GM12878 (cell line): ENCODE data around the gene TFF1. TPM values are rescaled to one million over a fixed set of nuclear protein-coding genes. Genes with fewer than 3 reads are reported as not detected.

Source experiments
- ATAC-seq: fragments of 200-7000 bp; cut with Tn5 transposase; 3 replicates; pipeline ENCODE4 v1.9.1; 2020; ENCODE audit warnings: mild to moderate bottlenecking, moderate library complexity
- BruUV-seq: library from RNA; stranded (reverse); fragments of 400-500 nt; replicated peaks from 2 replicates; lab custom pipeline; 2021; lab: Mats Ljungman, UMichigan
- CTCF ChIA-PET: fragments of 300-600 bp; sonication (Branson Sonifier 250); formaldehyde crosslinking; extraction: SDS; loops from one replicate; lab custom pipeline; 2021; ENCODE audit warnings: inconsistent platforms; lab: Yijun Ruan, JAX
- POLR2A ChIA-PET: fragments of 350-600 bp; formaldehyde crosslinking; extraction: SDS; loops from one replicate; lab custom pipeline; 2021; ENCODE audit warnings: inconsistent platforms; lab: Charles Lee
- RAD21 ChIA-PET: fragments of 300-600 bp; sonication (Branson Sonifier 250); formaldehyde crosslinking; loops from one replicate; lab custom pipeline; 2023; ENCODE audit warnings: antibody characterized with exemption; ENCODE audit not compliant: unreplicated experiment; lab: Charles Lee
- SMC1A ChIA-PET: fragments of 300-600 bp; sonication (Branson Sonifier 250); formaldehyde crosslinking; loops from one replicate; lab custom pipeline; 2023; ENCODE audit not compliant: unreplicated experiment, uncharacterized antibody; lab: Charles Lee
- DNase-seq: peaks from one replicate; pipeline ENCODE4 v3.0.0-alpha.2; 2011; ENCODE audit warnings: low read depth, low spot score
- FAIRE-seq: peaks from 3 replicates; lab custom pipeline; 2011; peaks lifted over from hg19 to GRCh38; lab: Jason Lieb, UNC
- H2AFZ ChIP-seq: 2 replicates; pipeline ENCODE4 v1.6.0; 2011; ENCODE audit warnings: low read depth, low read length, control low read depth; ENCODE audit not compliant: control insufficient read depth
- H3K27ac ChIP-seq: 2 replicates; pipeline ENCODE4 v1.5.1; 2011; ENCODE audit warnings: control low read depth; ENCODE audit not compliant: control insufficient read depth, insufficient read depth
- H3K27me3 ChIP-seq, 2 experiments: replicated peaks in 1 of 2; 2 replicates each; pipeline versions ENCODE4 v1.6.0 to v1.6.1; 2011; ENCODE audit warnings: low read length in 1 of 2; ENCODE audit not compliant: control insufficient read depth in 2 of 2, insufficient read depth in 2 of 2
- H3K36me3 ChIP-seq, 2 experiments: 2 replicates each; pipeline ENCODE4 v1.5.1; 2011; ENCODE audit warnings: low read length in 1 of 2; ENCODE audit not compliant: control insufficient read depth in 2 of 2, insufficient read depth in 2 of 2
- H3K4me1 ChIP-seq: 2 replicates; pipeline ENCODE4 v1.6.1; 2011; ENCODE audit warnings: mild to moderate bottlenecking, low read length, moderate library complexity, mixed read lengths; ENCODE audit not compliant: control insufficient read depth, insufficient read depth
- H3K4me2 ChIP-seq: 2 replicates; pipeline ENCODE4 v1.6.0; 2011; ENCODE audit warnings: control low read depth; ENCODE audit not compliant: control insufficient read depth, insufficient read depth
- H3K4me3 ChIP-seq: fragments of 200-600 bp; sonication (generic); 2 replicates; pipeline ENCODE4 v1.5.1; 2016
- H3K79me2 ChIP-seq: 2 replicates; pipeline ENCODE4 v1.6.0; 2011; ENCODE audit warnings: low read length; ENCODE audit not compliant: control insufficient read depth, insufficient read depth
- H3K9ac ChIP-seq: 2 replicates; pipeline ENCODE4 v1.8.0; 2011; ENCODE audit warnings: low read length, control low read depth, mixed read lengths; ENCODE audit not compliant: control insufficient read depth, insufficient read depth
- H3K9me3 ChIP-seq: replicated peaks from 3 replicates; pipeline ENCODE4 v1.5.1; 2011; ENCODE audit warnings: mild to moderate bottlenecking, low read length; ENCODE audit not compliant: control insufficient read depth, insufficient read depth
- H4K20me1 ChIP-seq: 2 replicates; pipeline ENCODE4 v1.6.0; 2011; ENCODE audit not compliant: control insufficient read depth, insufficient read depth
- ETV6 ChIP-seq, 2 experiments: fragments of 450-650 bp in 1 of 2; IDR thresholded peaks in 1 of 2; conservative IDR thresholded peaks in 1 of 2; 2 replicates each; pipeline ENCODE4 v1.6.1; 2014; ENCODE audit warnings: antibody characterized with exemption in 1 of 2, borderline replicate concordance in 1 of 2, low read depth in 1 of 2, mild to moderate bottlenecking in 1 of 2, moderate library complexity in 1 of 2
- HDGF ChIP-seq: fragments of 450-650 bp; IDR thresholded peaks from 2 replicates; pipeline ENCODE4 v1.6.1; 2016; ENCODE audit warnings: antibody characterized with exemption
- NBN ChIP-seq: fragments of 450-650 bp; IDR thresholded peaks from 2 replicates; pipeline ENCODE4 v1.6.1; 2016
- RUNX3 ChIP-seq: IDR thresholded peaks from 2 replicates; pipeline ENCODE4 v1.6.1; 2012; ENCODE audit warnings: low read length, inconsistent platforms
- WGBS: methylation state at CpG from one replicate; pipeline ENCODE4 v1.1.6; 2016; ENCODE audit warnings: low lambda C conversion rate; ENCODE audit not compliant: insufficient replicate concordance, insufficient coverage; ENCODE audit errors: missing lambda C conversion rate; 5-methylcytosine and 5-hydroxymethylcytosine counted together
- in situ Hi-C: fragments of 300-500 bp; cut with MboI; formaldehyde crosslinking; loops from 9 replicates; pipeline ENCODE4 v1.14.3; 2018; ENCODE audit warnings: mixed read lengths
- intact Hi-C: fragments of 100-400 bp; cut with micrococcal nuclease; formaldehyde crosslinking; loops from one replicate; pipeline ENCODE4 v1.14.2; 2022; ENCODE audit not compliant: unreplicated experiment
- polyA plus RNA-seq, 11 experiments: library from polyadenylated mRNA; depleted of rRNA in 4 of 11; unstranded in 6 of 11; stranded (reverse) in 5 of 11; fragments of >200 nt; fragmentation: Nextera tagmentation in 4 of 11; fragmentation: Illumina TruSeq in 1 of 11; extraction: Ambion mirVana in 4 of 11; extraction: Trizol in 1 of 11; gene quantifications; 1 replicate in 1 of 11; 2 replicates in 10 of 11; pipeline versions ENCODE4 v1.2.1 to v1.2.3, GENCODE V29; 2011 to 2016; ENCODE audit warnings: inconsistent platforms in 2 of 11, missing spikeins in 2 of 11, low read depth in 1 of 11
- total RNA-seq, 4 experiments: library from RNA; depleted of rRNA in 3 of 4; stranded (reverse); fragments of >200 nt in 3 of 4; fragmentation: Illumina TruSeq in 1 of 4; extraction: Trizol in 1 of 4; gene quantifications; 2 replicates each; pipeline versions ENCODE4 v1.2.1 to v1.2.3, GENCODE V29; 2013 to 2021
- TF ChIP-seq, protein P1 (sequence below): fragments of 450-650 bp; formaldehyde crosslinking; IDR thresholded peaks from 2 replicates; pipeline ENCODE4 v1.5.0; 2022; ENCODE audit warnings: mild to moderate bottlenecking, missing genetic modification characterization

Gene TFF1
- total and polyA plus RNA-seq, 10 of the 15 experiments (the other 5 are each of a cell fraction or from before 2014, with no cell fraction given): 0.13 TPM; not detected in 9

DNA sequence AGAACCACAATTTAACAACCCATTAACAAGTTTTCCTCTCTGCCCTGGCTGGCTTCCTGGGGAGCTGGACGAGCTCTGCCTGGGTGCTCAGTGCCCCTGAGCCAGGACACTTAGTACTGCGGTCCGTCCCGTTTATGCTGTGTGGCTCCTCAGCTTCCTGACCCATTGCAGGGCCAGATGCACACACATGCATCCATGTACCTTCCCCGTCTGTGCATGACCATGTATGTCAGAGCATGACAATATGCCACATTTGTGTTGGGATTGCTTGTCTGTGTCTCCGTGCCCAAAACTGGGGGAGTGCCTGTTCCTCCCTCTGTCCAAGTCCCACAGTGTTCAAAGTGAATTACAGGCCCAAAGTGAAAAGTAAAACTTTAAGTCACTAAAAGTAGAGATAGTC lies 41.4 kb downstream of the TFF1 start:
- ChIA-PET RAD21 (no interaction called here), POLR2A (no interaction called here), CTCF (interaction anchor here (1.3 to 3.8 kb wide), 2 partner anchors 11 to 14 kb away, joined by 4 to 14 read pairs; no protein-coding TSS in a partner anchor), SMC1A (no interaction called here)
- Histone ChIP-seq H3K4me2 (no peak overlapping the region), H3K79me2 (no peaks in the 10 kb centered on the region), H3K4me3 (no peak overlapping the region), H3K9ac (no peak overlapping the region), H3K36me3 (no peaks in the 10 kb centered on the region), H3K27me3 (no peaks in the 10 kb centered on the region), H4K20me1 (no peaks in the 10 kb centered on the region), H3K4me1 (no peaks in the 10 kb centered on the region), H3K27ac (no peak overlapping the region), H3K9me3 (no peaks in the 10 kb centered on the region; the same call in 2 of the 3 replicates), H2AFZ (no peak overlapping the region)
- intact Hi-C loops: no loop called here
- DNase-seq (no peak), FAIRE-seq (no peak), ATAC-seq (no peak)
- 29% methylated on average over 6 of the region's 6 CpGs for WGBS
- BruUV-seq: no TSS peak
- in situ Hi-C loops: no loop called here
- TF ChIP-seq, protein P1, sequence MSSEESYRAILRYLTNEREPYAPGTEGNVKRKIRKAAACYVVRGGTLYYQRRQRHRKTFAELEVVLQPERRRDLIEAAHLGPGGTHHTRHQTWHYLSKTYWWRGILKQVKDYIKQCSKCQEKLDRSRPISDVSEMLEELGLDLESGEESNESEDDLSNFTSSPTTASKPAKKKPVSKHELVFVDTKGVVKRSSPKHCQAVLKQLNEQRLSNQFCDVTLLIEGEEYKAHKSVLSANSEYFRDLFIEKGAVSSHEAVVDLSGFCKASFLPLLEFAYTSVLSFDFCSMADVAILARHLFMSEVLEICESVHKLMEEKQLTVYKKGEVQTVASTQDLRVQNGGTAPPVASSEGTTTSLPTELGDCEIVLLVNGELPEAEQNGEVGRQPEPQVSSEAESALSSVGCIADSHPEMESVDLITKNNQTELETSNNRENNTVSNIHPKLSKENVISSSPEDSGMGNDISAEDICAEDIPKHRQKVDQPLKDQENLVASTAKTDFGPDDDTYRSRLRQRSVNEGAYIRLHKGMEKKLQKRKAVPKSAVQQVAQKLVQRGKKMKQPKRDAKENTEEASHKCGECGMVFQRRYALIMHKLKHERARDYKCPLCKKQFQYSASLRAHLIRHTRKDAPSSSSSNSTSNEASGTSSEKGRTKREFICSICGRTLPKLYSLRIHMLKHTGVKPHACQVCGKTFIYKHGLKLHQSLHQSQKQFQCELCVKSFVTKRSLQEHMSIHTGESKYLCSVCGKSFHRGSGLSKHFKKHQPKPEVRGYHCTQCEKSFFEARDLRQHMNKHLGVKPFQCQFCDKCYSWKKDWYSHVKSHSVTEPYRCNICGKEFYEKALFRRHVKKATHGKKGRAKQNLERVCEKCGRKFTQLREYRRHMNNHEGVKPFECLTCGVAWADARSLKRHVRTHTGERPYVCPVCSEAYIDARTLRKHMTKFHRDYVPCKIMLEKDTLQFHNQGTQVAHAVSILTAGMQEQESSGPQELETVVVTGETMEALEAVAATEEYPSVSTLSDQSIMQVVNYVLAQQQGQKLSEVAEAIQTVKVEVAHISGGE: no peak
- no peak for TF ChIP-seq ETV6 (conservative IDR thresholded peaks at IDR 0.05 in 1 of 2, IDR thresholded peaks at IDR 0.05 in 1 of 2; ENCODE audit: borderline replicate concordance in 1 of 2, low read depth in 1 of 2)
- TF ChIP-seq NBN: no peak
- TF ChIP-seq HDGF: no peak
- no peak for TF ChIP-seq RUNX3
